GM19328 (cell line): Measurements from ENCODE around the gene COL4A4.
A peak's percentile ranks its signal among the peaks of the same experiment; 100 is the strongest.
"Not testable (repeated sequence)": the region's sequence is repeated elsewhere in the genome, so short reads cannot be mapped to it uniquely, and the experiment has no call there.

ENCODE experiments used
- ATAC-seq: cut with Tn5 transposase; IDR thresholded peaks from one replicate; pipeline ENCODE4 v1.9.1; 2021; ENCODE audit warnings: mild to moderate bottlenecking, moderate library complexity; ENCODE audit not compliant: unreplicated experiment

Gene COL4A4

GRCh38 chr2:227163998-227164762 lies at the start of gene COL4A4, which contains the start of gene COL4A3:
Gene COL4A4, minus strand, starts transcription at chr2:227164205. Its CDS starts 16,722 bp downstream, at chr2:227147483.
Gene COL4A3, plus strand, starts transcription at chr2:227164624. Its CDS starts 103 bp downstream, at chr2:227164727.
- peak; percentile 67 for ATAC-seq

GRCh38 chr2:227207573-227207972 lies 43.6 kb upstream of the COL4A4 start:
- ATAC-seq, result no peak

GRCh38 chr2:227206406-227206805 lies 42.4 kb upstream of the COL4A4 start:
- no peak for ATAC-seq

GRCh38 chr2:227205701-227206100 lies 41.7 kb upstream of the COL4A4 start:
- no peak for ATAC-seq

- ATAC-seq, result no peak
These were observed 40.4 kb upstream of the COL4A4 start for GRCh38 chr2:227204452-227204851.

GRCh38 chr2:227201771-227202170 lies 37.8 kb upstream of the COL4A4 start:
- no peak for ATAC-seq

GRCh38 chr2:227198866-227199265 lies 34.9 kb upstream of the COL4A4 start:
- no peak for ATAC-seq

- ATAC-seq, result no peak
These were observed 30.2 kb upstream of the COL4A4 start for GRCh38 chr2:227194219-227194618.

GRCh38 chr2:227192491-227192890 lies 28.5 kb upstream of the COL4A4 start:
- no peak for ATAC-seq

- no peak for ATAC-seq
These were observed 27.4 kb upstream of the COL4A4 start for GRCh38 chr2:227191367-227191766.

GRCh38 chr2:227188292-227188691 lies 24.3 kb upstream of the COL4A4 start:
- ATAC-seq, result peak; percentile 68

- no peak for ATAC-seq
These were observed 22.7 kb upstream of the COL4A4 start for GRCh38 chr2:227186751-227187150.

GRCh38 chr2:227185615-227186232 lies 21.7 kb upstream of the COL4A4 start:
- no peak for ATAC-seq

GRCh38 chr2:227183657-227184367 lies 19.8 kb upstream of the COL4A4 start:
- ATAC-seq, result no peak

- ATAC-seq, result no peak
These were observed 18.8 kb upstream of the COL4A4 start for GRCh38 chr2:227182765-227183164.

GRCh38 chr2:227180770-227181169 lies 16.8 kb upstream of the COL4A4 start:
- no peak for ATAC-seq

- ATAC-seq, result no peak
These were observed 16.1 kb upstream of the COL4A4 start for GRCh38 chr2:227179988-227180685.

GRCh38 chr2:227177592-227178336 lies 13.8 kb upstream of the COL4A4 start:
- no peak for ATAC-seq

- ATAC-seq, result not testable (repeated sequence)
These were observed 7.8 kb upstream of the COL4A4 start for GRCh38 chr2:227171779-227172178.

GRCh38 chr2:227164763-227165291 lies 822 bp upstream of the COL4A4 start:
- peak; percentile 56 for ATAC-seq
